Measurements from ENCODE around the gene COL1A2. TPM values are rescaled to one million over a fixed set of nuclear protein-coding genes. Genes with fewer than 3 reads are reported as not detected.

Gene COL1A2
- total RNA-seq, 1 donor from 2014 or later: 6.8 TPM

- no peak for TF ChIP-seq CTCF (IDR thresholded peaks at IDR 0.05; ENCODE audit: partially characterized antibody, unreplicated experiment)
- peaks cover 19% of the 10 kb centered on the region for H3K4me1 Mint-ChIP-seq (ENCODE audit: low read depth, unreplicated experiment)
- no peak overlapping the region for H3K4me3 Mint-ChIP-seq (ENCODE audit: unreplicated experiment)
- DNase-seq: no peak
- no peaks in the 10 kb centered on the region for H3K36me3 Mint-ChIP-seq (ENCODE audit: unreplicated experiment)
- peaks cover 2% of the 10 kb centered on the region for H3K27me3 Mint-ChIP-seq (ENCODE audit: unreplicated experiment)
- no peaks in the 10 kb centered on the region for H3K9me3 Mint-ChIP-seq (ENCODE audit: unreplicated experiment)
- H3K27ac Mint-ChIP-seq (ENCODE audit: unreplicated experiment): no peak overlapping the region
Observed at GRCh38 chr7:94452239-94452638, 57.5 kb downstream of the COL1A2 start.

GRCh38 chr7:94453898-94454297 is 59.2 kb downstream of the COL1A2 start:
- H3K9me3 Mint-ChIP-seq (ENCODE audit: unreplicated experiment): no peaks in the 10 kb centered on the region

GRCh38 chr7:94458041-94458440 is 63.3 kb downstream of the COL1A2 start:
- Mint-ChIP-seq H3K9me3 (ENCODE audit: unreplicated experiment) (no peaks in the 10 kb centered on the region), H3K27me3 (ENCODE audit: unreplicated experiment) (peaks cover 4% of the 10 kb centered on the region), H3K4me1 (ENCODE audit: low read depth, unreplicated experiment) (no peaks in the 10 kb centered on the region), H3K4me3 (ENCODE audit: unreplicated experiment) (no peak overlapping the region), H3K27ac (ENCODE audit: unreplicated experiment) (no peak overlapping the region), H3K36me3 (ENCODE audit: unreplicated experiment) (no peaks in the 10 kb centered on the region)
- no peak for DNase-seq
- TF ChIP-seq CTCF (IDR thresholded peaks at IDR 0.05; ENCODE audit: partially characterized antibody, unreplicated experiment): no peak

More at GRCh38 chr7:94453898-94454297, 59.2 kb downstream of the COL1A2 start:
- peaks cover 4% of the 10 kb centered on the region for H3K27me3 Mint-ChIP-seq (ENCODE audit: unreplicated experiment)
- H3K27ac Mint-ChIP-seq (ENCODE audit: unreplicated experiment): no peak overlapping the region
- TF ChIP-seq CTCF (IDR thresholded peaks at IDR 0.05; ENCODE audit: partially characterized antibody, unreplicated experiment): no peak
- H3K36me3 Mint-ChIP-seq (ENCODE audit: unreplicated experiment): no peaks in the 10 kb centered on the region
- H3K4me3 Mint-ChIP-seq (ENCODE audit: unreplicated experiment): no peak overlapping the region
- H3K4me1 Mint-ChIP-seq (ENCODE audit: low read depth, unreplicated experiment): peaks cover 19% of the 10 kb centered on the region
- no peak for DNase-seq

GRCh38 chr7:94466516-94466915 is 71.8 kb downstream of the COL1A2 start:
- Mint-ChIP-seq H3K27me3 (ENCODE audit: unreplicated experiment) (no peaks in the 10 kb centered on the region), H3K27ac (ENCODE audit: unreplicated experiment) (no peak overlapping the region), H3K9me3 (ENCODE audit: unreplicated experiment) (peaks cover under 1% of the 10 kb centered on the region), H3K4me1 (ENCODE audit: low read depth, unreplicated experiment) (no peaks in the 10 kb centered on the region), H3K36me3 (ENCODE audit: unreplicated experiment) (no peaks in the 10 kb centered on the region), H3K4me3 (ENCODE audit: unreplicated experiment) (no peak overlapping the region)
- no peak for TF ChIP-seq CTCF (IDR thresholded peaks at IDR 0.05; ENCODE audit: partially characterized antibody, unreplicated experiment)
- DNase-seq: no peak

- Mint-ChIP-seq H3K9me3 (ENCODE audit: unreplicated experiment) (peaks cover 3% of the 10 kb centered on the region), H3K4me1 (ENCODE audit: low read depth, unreplicated experiment) (no peaks in the 10 kb centered on the region), H3K36me3 (ENCODE audit: unreplicated experiment) (no peaks in the 10 kb centered on the region), H3K27ac (ENCODE audit: unreplicated experiment) (no peak overlapping the region), H3K4me3 (ENCODE audit: unreplicated experiment) (no peak overlapping the region), H3K27me3 (ENCODE audit: unreplicated experiment) (no peaks in the 10 kb centered on the region)
- no peak for DNase-seq
- no peak for TF ChIP-seq CTCF (IDR thresholded peaks at IDR 0.05; ENCODE audit: partially characterized antibody, unreplicated experiment)
Observed at GRCh38 chr7:94471604-94472003, 76.9 kb downstream of the COL1A2 start.

All from glutamatergic neuron (in vitro differentiated cells).